ENCODE results near the gene METTL25.

- TF ChIP-seq CTCF (IDR thresholded peaks at IDR 0.05) = no peak
- no peak for TF ChIP-seq POLR2A (IDR thresholded peaks at IDR 0.05)
Observed at GRCh38 chr12:82329508-82329907, 28.8 kb upstream of the METTL25 start.

Measured in adrenal gland (tissue), 5 donors.